DMS79 treated with DMSO at 0.1 percent for 48 hours (cell line): Measurements from ENCODE around the gene SLC40A1.

Experiments used
- DNase-seq: peaks from one replicate; lab custom pipeline; 2025; lab: John Stamatoyannopoulos, UW

Gene SLC40A1

GRCh38 chr2:189538402-189538801, 42.2 kb downstream of the SLC40A1 start:
- DNase-seq, result no peak

- DNase-seq, result no peak
Measured at GRCh38 chr2:189536830-189537229, 43.8 kb downstream of the SLC40A1 start.

- no peak for DNase-seq
Measured at GRCh38 chr2:189534854-189535832, 45.4 kb downstream of the SLC40A1 start.

- DNase-seq, result no peak
Measured at GRCh38 chr2:189533288-189534035, 47.1 kb downstream of the SLC40A1 start.

- no peak for DNase-seq
Measured at GRCh38 chr2:189530965-189531637, 49.5 kb downstream of the SLC40A1 start.

GRCh38 chr2:189528617-189529016, 52.0 kb downstream of the SLC40A1 start:
- DNase-seq, result no peak

- DNase-seq, result no peak
Measured at GRCh38 chr2:189527812-189528592, 52.6 kb downstream of the SLC40A1 start.

- DNase-seq, result no peak
Measured at GRCh38 chr2:189527041-189527750, 53.4 kb downstream of the SLC40A1 start.

GRCh38 chr2:189526241-189526640, 54.3 kb downstream of the SLC40A1 start:
- DNase-seq, result no peak

GRCh38 chr2:189524746-189525145, 55.8 kb downstream of the SLC40A1 start:
- no peak for DNase-seq

GRCh38 chr2:189522435-189523151, 58.0 kb downstream of the SLC40A1 start:
- no peak for DNase-seq

GRCh38 chr2:189521699-189522434, 58.7 kb downstream of the SLC40A1 start:
- no peak for DNase-seq

GRCh38 chr2:189519631-189520387, 60.8 kb downstream of the SLC40A1 start:
- DNase-seq, result no peak

- DNase-seq, result no peak
Measured at GRCh38 chr2:189517847-189518535, 62.6 kb downstream of the SLC40A1 start.

- no peak for DNase-seq
Measured at GRCh38 chr2:189516546-189516945, 64.0 kb downstream of the SLC40A1 start.

GRCh38 chr2:189515264-189515663, 65.3 kb downstream of the SLC40A1 start:
- no peak for DNase-seq

- DNase-seq, result no peak
Measured at GRCh38 chr2:189514104-189514503, 66.5 kb downstream of the SLC40A1 start.

GRCh38 chr2:189512879-189513278, 67.7 kb downstream of the SLC40A1 start:
- DNase-seq, result no peak
